ENCODE data around the gene MRPL10.

- no peak for TF ChIP-seq CTCF (conservative IDR thresholded peaks at IDR 0.05; ENCODE audit: low read depth, low read length)
- no peak for TF ChIP-seq EZH2 (IDR thresholded peaks at IDR 0.05; ENCODE audit: low read length, unreplicated experiment)
- TF ChIP-seq EZH2phosphoT487 (IDR thresholded peaks at IDR 0.05; ENCODE audit: borderline replicate concordance, low read length): no peak
These were observed 31.5 kb upstream of the MRPL10 start for GRCh38 chr17:47862621-47863440.

Measured in PC-3 (cell line).